A549 (cell line): ENCODE data around the gene CABP4. TPM values are rescaled to one million over a fixed set of nuclear protein-coding genes. Genes with fewer than 3 reads are reported as not detected.
A peak's percentile ranks its signal among the peaks of the same experiment; 100 is the strongest.

Experiments used
- ATAC-seq, 2 experiments: fragments of 200-7000 bp in 1 of 2; fragments of >200 bp in 1 of 2; cut with Nextera tagmentation in 1 of 2; cut with Tn5 transposase in 1 of 2; 3 replicates each; pipeline versions ENCODE4 v1.8.0 to v1.9.1; 2018 to 2020; ENCODE audit warnings: mild to moderate bottlenecking in 1 of 2, moderate library complexity in 1 of 2
- CTCF ChIA-PET: fragments of 300-600 bp; sonication (Branson Sonifier 250); formaldehyde crosslinking; extraction: SDS; loops from one replicate; lab custom pipeline; 2021; ENCODE audit warnings: antibody characterized with exemption, inconsistent platforms; lab: Yijun Ruan, JAX
- POLR2A ChIA-PET: fragments of 350-600 bp; formaldehyde crosslinking; extraction: SDS; loops from one replicate; lab custom pipeline; 2021; ENCODE audit warnings: antibody characterized with exemption, inconsistent platforms; lab: Yijun Ruan, JAX
- DNase-seq, 2 experiments: peaks; one replicate each; pipeline versions ENCODE4 v3.0.0 to v3.0.0-alpha.2; 2011 to 2016; ENCODE audit warnings: low read depth in 1 of 2, low spot score in 1 of 2
- FAIRE-seq: peaks from 2 replicates; lab custom pipeline; 2011; peaks lifted over from hg19 to GRCh38; lab: Jason Lieb, UNC
- H3K27ac ChIP-seq, 2 experiments: fragments of >200 bp; sonication (Bioruptor Twin); formaldehyde crosslinking; 3 replicates each; pipeline ENCODE4 v1.5.1; 2016 to 2017
- H3K4me1 ChIP-seq: fragments of >200 bp; sonication (Bioruptor Twin); formaldehyde crosslinking; 3 replicates; pipeline ENCODE4 v1.6.1; 2016
- H3K4me2 ChIP-seq: fragments of >200 bp; sonication (Bioruptor Twin); formaldehyde crosslinking; 3 replicates; pipeline ENCODE4 v1.6.1; 2016
- H3K4me3 ChIP-seq: fragments of >200 bp; sonication (Bioruptor Twin); formaldehyde crosslinking; 3 replicates; pipeline ENCODE4 v1.5.1; 2016
- H3K9me3 ChIP-seq: fragments of >200 bp; sonication (Bioruptor Twin); formaldehyde crosslinking; 3 replicates; pipeline ENCODE4 v1.6.1; 2016
- BHLHE40 ChIP-seq: IDR thresholded peaks from 2 replicates; pipeline ENCODE4 v1.6.1; 2012; ENCODE audit warnings: low read depth, low read length, inconsistent platforms
- CBX2 ChIP-seq: fragments of 200-600 bp; sonication (generic); IDR thresholded peaks from 2 replicates; pipeline ENCODE4 v1.6.1; 2016; ENCODE audit warnings: low read depth, mild to moderate bottlenecking, borderline replicate concordance
- CHD4 ChIP-seq: fragments of 200-600 bp; sonication (generic); IDR thresholded peaks from 2 replicates; pipeline ENCODE4 v1.6.1; 2016; ENCODE audit warnings: antibody characterized with exemption, mild to moderate bottlenecking, borderline replicate concordance
- ESRRA ChIP-seq: fragments of 150-350 bp; IDR thresholded peaks from 2 replicates; pipeline ENCODE4 v1.6.1; 2014; ENCODE audit warnings: mild to moderate bottlenecking, low read length, borderline replicate concordance
- FOSL2 ChIP-seq, 2 experiments: fragments of 450-650 bp in 1 of 2; fragments of >200 bp in 1 of 2; sonication (Bioruptor Twin) in 1 of 2; formaldehyde crosslinking; IDR thresholded peaks; 2 replicates each; pipeline versions ENCODE4 v1.5.0 to v1.6.1; 2016 to 2020; ENCODE audit warnings: mild to moderate bottlenecking in 1 of 2, moderate library complexity in 1 of 2
- GATA3 ChIP-seq: IDR thresholded peaks from 2 replicates; pipeline ENCODE4 v1.6.1; 2012; ENCODE audit warnings: borderline replicate concordance
- HOXB13 ChIP-seq: fragments of 250-450 bp; sonication (Bioruptor Pico); IDR thresholded peaks from 2 replicates; pipeline ENCODE4 v1.5.0; 2020; ENCODE audit warnings: low read depth, mild to moderate bottlenecking, moderate library complexity
- KDM1A ChIP-seq: fragments of 200-600 bp; sonication (generic); IDR thresholded peaks from 2 replicates; pipeline ENCODE4 v1.6.1; 2016; ENCODE audit warnings: low read depth, mild to moderate bottlenecking
- MAX ChIP-seq: IDR thresholded peaks from 2 replicates; pipeline ENCODE4 v1.6.1; 2012
- MAZ ChIP-seq: fragments of 150-350 bp; IDR thresholded peaks from 2 replicates; pipeline ENCODE4 v1.6.1; 2014; ENCODE audit warnings: antibody characterized with exemption, low read depth, low read length, borderline replicate concordance
- NFE2L2 ChIP-seq: fragments of 150-350 bp; conservative IDR thresholded peaks from 2 replicates; pipeline ENCODE4 v1.6.1; 2014; ENCODE audit warnings: low read length
- NPAS2 ChIP-seq: fragments of 250-450 bp; sonication (Bioruptor Pico); IDR thresholded peaks from 2 replicates; pipeline ENCODE4 v1.8.0; 2022; ENCODE audit warnings: mild to moderate bottlenecking, moderate library complexity, borderline replicate concordance
- RARB ChIP-seq: fragments of 250-450 bp; sonication (Bioruptor Pico); IDR thresholded peaks from 2 replicates; pipeline ENCODE4 v1.8.0; 2021; ENCODE audit warnings: mild to moderate bottlenecking, moderate library complexity
- RCOR1 ChIP-seq: fragments of 150-350 bp; IDR thresholded peaks from 2 replicates; pipeline ENCODE4 v1.6.1; 2014; ENCODE audit warnings: antibody characterized with exemption, low read length, low read depth
- RNF2 ChIP-seq: fragments of 200-600 bp; sonication (generic); IDR thresholded peaks from 2 replicates; pipeline ENCODE4 v1.6.1; 2016; ENCODE audit warnings: low read depth, mild to moderate bottlenecking, antibody characterized with exemption, moderate library complexity, borderline replicate concordance
- TP53 ChIP-seq: fragments of 250-450 bp; sonication (Bioruptor Pico); IDR thresholded peaks from 2 replicates; pipeline ENCODE4 v1.5.0; 2021; ENCODE audit warnings: mild to moderate bottlenecking, moderate library complexity
- ZC3H11A ChIP-seq: fragments of 450-650 bp; IDR thresholded peaks from 2 replicates; pipeline ENCODE4 v1.6.1; 2014; ENCODE audit warnings: antibody characterized with exemption, mild to moderate bottlenecking
- WGBS: methylation state at CpG from one replicate; pipeline ENCODE4 v1.1.6; 2017; ENCODE audit errors: missing lambda C conversion rate; 5-methylcytosine and 5-hydroxymethylcytosine counted together
- polyA plus RNA-seq, 4 experiments: library from polyadenylated mRNA; depleted of rRNA in 3 of 4; stranded (reverse); fragments of >200 nt; fragmentation: RNase III in 1 of 4; extraction: RNeasy Plus Mini Kit Qiagen cat#74134 plus additional on column Dnase treatment in 1 of 4; gene quantifications; 2 replicates in 3 of 4; 3 replicates in 1 of 4; pipeline ENCODE4 v1.2.3, GENCODE V29; 2011 to 2017
- TF ChIP-seq, protein P1 (sequence below): fragments of >200 bp; sonication (Bioruptor Twin); formaldehyde crosslinking; IDR thresholded peaks from 2 replicates; pipeline ENCODE4 v1.6.1; 2016
- TF ChIP-seq, protein P2 (sequence below): fragments of >200 bp; sonication (Bioruptor Twin); formaldehyde crosslinking; IDR thresholded peaks from 3 replicates; pipeline ENCODE4 v1.5.1; 2016

The CABP4 gene
- polyA plus RNA-seq, 2 of the 4 experiments (the other 2 are of a cell fraction) = not detected

- FAIRE-seq (no peak), DNase-seq (no peak), ATAC-seq (no peak)
- POLR2A ChIA-PET = no interaction called here
- no peak overlapping the region for H3K4me3 ChIP-seq
- H3K4me2 ChIP-seq = no peak overlapping the region
- CTCF ChIA-PET = interaction anchor here (0.9 to 1.2 kb wide), 2 partner anchors 56 to 63 kb away, joined by 4 read pairs; partner anchors contain the start of gene TMEM134
- 85% methylated on average over 11 of the region's 18 CpGs for WGBS
- 0 out of 6 replicates have a peak overlapping the region, but pooled peaks of 1 of the 2 experiments have one; percentile 17 for H3K27ac ChIP-seq
- peaks cover 6% of the 10 kb centered on the region; the same call in 2 of the 3 replicates for H3K4me1 ChIP-seq
- H3K9me3 ChIP-seq = no peaks in the 10 kb centered on the region
- TF ChIP-seq MAZ (no peak), TP53 (CRISPR knock-in tag) (no peak), ZC3H11A (no peak), RARB (CRISPR knock-in tag) (no peak), NPAS2 (CRISPR knock-in tag) (no peak), CHD4 (no peak), FOSL2 (IDR thresholded peaks at IDR 0.05) (no peak), FOSL2 (CRISPR knock-in tag; IDR thresholded peaks at IDR 0.05) (no peak), KDM1A (no peak), RCOR1 (no peak), RNF2 (no peak), MAX (no peak), HOXB13 (no peak), NFE2L2 (no peak)
- TF ChIP-seq, protein P1, sequence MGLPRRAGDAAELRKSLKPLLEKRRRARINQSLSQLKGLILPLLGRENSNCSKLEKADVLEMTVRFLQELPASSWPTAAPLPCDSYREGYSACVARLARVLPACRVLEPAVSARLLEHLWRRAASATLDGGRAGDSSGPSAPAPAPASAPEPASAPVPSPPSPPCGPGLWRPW = no peak
- TF ChIP-seq, protein P2, sequence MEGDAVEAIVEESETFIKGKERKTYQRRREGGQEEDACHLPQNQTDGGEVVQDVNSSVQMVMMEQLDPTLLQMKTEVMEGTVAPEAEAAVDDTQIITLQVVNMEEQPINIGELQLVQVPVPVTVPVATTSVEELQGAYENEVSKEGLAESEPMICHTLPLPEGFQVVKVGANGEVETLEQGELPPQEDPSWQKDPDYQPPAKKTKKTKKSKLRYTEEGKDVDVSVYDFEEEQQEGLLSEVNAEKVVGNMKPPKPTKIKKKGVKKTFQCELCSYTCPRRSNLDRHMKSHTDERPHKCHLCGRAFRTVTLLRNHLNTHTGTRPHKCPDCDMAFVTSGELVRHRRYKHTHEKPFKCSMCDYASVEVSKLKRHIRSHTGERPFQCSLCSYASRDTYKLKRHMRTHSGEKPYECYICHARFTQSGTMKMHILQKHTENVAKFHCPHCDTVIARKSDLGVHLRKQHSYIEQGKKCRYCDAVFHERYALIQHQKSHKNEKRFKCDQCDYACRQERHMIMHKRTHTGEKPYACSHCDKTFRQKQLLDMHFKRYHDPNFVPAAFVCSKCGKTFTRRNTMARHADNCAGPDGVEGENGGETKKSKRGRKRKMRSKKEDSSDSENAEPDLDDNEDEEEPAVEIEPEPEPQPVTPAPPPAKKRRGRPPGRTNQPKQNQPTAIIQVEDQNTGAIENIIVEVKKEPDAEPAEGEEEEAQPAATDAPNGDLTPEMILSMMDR = no peak
Observed at GRCh38 chr11:67406420-67406968, 48.7 kb upstream of the CABP4 start.

DNA sequence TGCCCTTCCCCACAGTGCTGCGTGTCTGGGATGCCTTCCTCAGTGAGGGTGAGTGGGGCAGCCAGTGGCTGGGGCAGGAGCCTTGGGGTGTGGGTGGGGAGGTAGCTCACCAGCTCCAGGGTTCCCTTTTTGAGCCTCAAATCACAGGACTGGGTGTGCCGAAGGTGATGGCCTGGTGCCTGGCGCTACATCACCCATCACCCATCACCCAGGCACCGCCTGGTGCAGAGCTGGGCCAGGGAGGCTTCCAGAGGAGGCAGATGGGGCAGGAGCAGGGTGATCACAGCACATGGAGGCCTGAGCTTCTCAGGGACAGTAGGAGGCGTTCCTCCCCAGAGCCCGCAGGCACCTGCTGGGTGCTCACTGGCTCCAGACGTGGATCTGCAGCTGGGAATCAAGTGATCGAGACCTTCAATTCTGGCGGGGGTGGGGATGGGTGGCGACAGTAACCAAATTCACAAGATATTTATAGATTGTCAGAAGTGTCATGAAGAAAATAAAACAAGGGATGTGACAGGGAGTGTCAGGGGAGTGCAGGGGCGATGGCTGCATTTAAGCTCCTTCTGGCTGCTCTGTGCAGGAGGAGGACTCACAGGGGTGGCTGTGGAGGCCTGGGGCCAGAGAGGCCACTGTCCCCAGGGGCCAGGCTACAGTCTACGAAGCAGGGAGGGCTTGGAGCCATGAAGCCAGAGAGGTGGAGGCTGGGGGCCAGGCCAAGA is 48.0 kb upstream of the CABP4 start:
- 61% methylated on average over 8 of the region's 12 CpGs for WGBS
- POLR2A ChIA-PET = no interaction called here

More for the DNA sequence above, 48.0 kb upstream of the CABP4 start:
- Histone ChIP-seq H3K9me3 (no peaks in the 10 kb centered on the region), H3K4me3 (no peak overlapping the region), H3K27ac (no peak overlapping the region), H3K4me2 (no peak overlapping the region), H3K4me1 (peaks cover 4% of the 10 kb centered on the region; the same call in 2 of the 3 replicates)
- DNase-seq = no peak
- no peak for FAIRE-seq
- peak; percentile 21 to 57; a peak in 3 of 6 replicates for ATAC-seq
- CTCF ChIA-PET = interaction anchor here (0.9 to 1.6 kb wide), 3 partner anchors 24 to 62 kb away, joined by 4 to 5 read pairs (median 4); partner anchors contain the start of gene TMEM134
- TF ChIP-seq KDM1A = no peak
- no peak for TF ChIP-seq BHLHE40
- no peak for TF ChIP-seq MAZ
- no peak for TF ChIP-seq CBX2
- TF ChIP-seq, protein P2 = no peak
- TF ChIP-seq RNF2 = no peak
- no peak for TF ChIP-seq RCOR1
- no peak for TF ChIP-seq RARB (CRISPR knock-in tag)
- TF ChIP-seq ESRRA = no peak
- TF ChIP-seq GATA3 = no peak
